ENCODE measurements around the gene SLC19A1.
"Not testable (repeated sequence)": the region's sequence is repeated elsewhere in the genome, so short reads cannot be mapped to it uniquely, and the experiment has no call there.

Gene SLC19A1

GRCh38 chr21:45504516-45505415, 37.5 kb downstream of the SLC19A1 start:
- Histone ChIP-seq H3K27me3 (replicated peaks; ENCODE audit: control insufficient read depth, insufficient read depth, low read length, poor library complexity, severe bottlenecking) (no peaks in the 10 kb centered on the region), H3K27ac (ENCODE audit: insufficient read depth, low read length, poor library complexity, severe bottlenecking) (no peak overlapping the region), H3K4me3 (ENCODE audit: insufficient read depth, low read depth, low read length, poor library complexity, severe bottlenecking) (no peak overlapping the region), H3K4me1 (ENCODE audit: control insufficient read depth, insufficient read depth, low read length, poor library complexity, severe bottlenecking) (no peaks in the 10 kb centered on the region), H3K36me3 (ENCODE audit: control insufficient read depth, insufficient read depth, low read length) (no peaks in the 10 kb centered on the region), H3K9me3 (ENCODE audit: control insufficient read depth, low read length) (no peaks in the 10 kb centered on the region)
- DNase-seq, result no peak

- H3K27ac ChIP-seq (ENCODE audit: insufficient read depth, low read length, poor library complexity, severe bottlenecking), result no peak overlapping the region
- H3K27me3 ChIP-seq (replicated peaks; ENCODE audit: control insufficient read depth, insufficient read depth, low read length, poor library complexity, severe bottlenecking), result no peaks in the 10 kb centered on the region
- no peak overlapping the region for H3K4me3 ChIP-seq (ENCODE audit: insufficient read depth, low read depth, low read length, poor library complexity, severe bottlenecking)
- H3K9me3 ChIP-seq (ENCODE audit: control insufficient read depth, low read length), result no peaks in the 10 kb centered on the region
- no peaks in the 10 kb centered on the region for H3K36me3 ChIP-seq (ENCODE audit: control insufficient read depth, insufficient read depth, low read length)
- H3K4me1 ChIP-seq (ENCODE audit: control insufficient read depth, insufficient read depth, low read length, poor library complexity, severe bottlenecking), result no peaks in the 10 kb centered on the region
- no peak for DNase-seq
These were observed 38.2 kb downstream of the SLC19A1 start for GRCh38 chr21:45504021-45504515.

GRCh38 chr21:45503226-45503625, 39.0 kb downstream of the SLC19A1 start:
- H3K27ac ChIP-seq (ENCODE audit: insufficient read depth, low read length, poor library complexity, severe bottlenecking); H3K27me3 ChIP-seq (replicated peaks; ENCODE audit: control insufficient read depth, insufficient read depth, low read length, poor library complexity, severe bottlenecking); H3K4me3 ChIP-seq (ENCODE audit: insufficient read depth, low read depth, low read length, poor library complexity, severe bottlenecking); H3K4me1 ChIP-seq (ENCODE audit: control insufficient read depth, insufficient read depth, low read length, poor library complexity, severe bottlenecking); DNase-seq; H3K36me3 ChIP-seq (ENCODE audit: control insufficient read depth, insufficient read depth, low read length); H3K9me3 ChIP-seq (ENCODE audit: control insufficient read depth, low read length): not testable (repeated sequence)

GRCh38 chr21:45502600-45502999, 39.6 kb downstream of the SLC19A1 start:
- no peak for DNase-seq
- no peak overlapping the region for H3K27ac ChIP-seq (ENCODE audit: insufficient read depth, low read length, poor library complexity, severe bottlenecking)
- H3K27me3 ChIP-seq (replicated peaks; ENCODE audit: control insufficient read depth, insufficient read depth, low read length, poor library complexity, severe bottlenecking), result no peaks in the 10 kb centered on the region
- H3K4me1 ChIP-seq (ENCODE audit: control insufficient read depth, insufficient read depth, low read length, poor library complexity, severe bottlenecking), result no peaks in the 10 kb centered on the region
- no peak overlapping the region for H3K4me3 ChIP-seq (ENCODE audit: insufficient read depth, low read depth, low read length, poor library complexity, severe bottlenecking)
- H3K9me3 ChIP-seq (ENCODE audit: control insufficient read depth, low read length), result no peaks in the 10 kb centered on the region
- no peaks in the 10 kb centered on the region for H3K36me3 ChIP-seq (ENCODE audit: control insufficient read depth, insufficient read depth, low read length)

GRCh38 chr21:45502006-45502345, 40.3 kb downstream of the SLC19A1 start:
- no peaks in the 10 kb centered on the region for H3K4me1 ChIP-seq (ENCODE audit: control insufficient read depth, insufficient read depth, low read length, poor library complexity, severe bottlenecking)
- DNase-seq, result no peak
- no peak overlapping the region for H3K4me3 ChIP-seq (ENCODE audit: insufficient read depth, low read depth, low read length, poor library complexity, severe bottlenecking)
- no peaks in the 10 kb centered on the region for H3K27me3 ChIP-seq (replicated peaks; ENCODE audit: control insufficient read depth, insufficient read depth, low read length, poor library complexity, severe bottlenecking)
- no peaks in the 10 kb centered on the region for H3K36me3 ChIP-seq (ENCODE audit: control insufficient read depth, insufficient read depth, low read length)
- H3K27ac ChIP-seq (ENCODE audit: insufficient read depth, low read length, poor library complexity, severe bottlenecking), result no peak overlapping the region
- no peaks in the 10 kb centered on the region for H3K9me3 ChIP-seq (ENCODE audit: control insufficient read depth, low read length)

GRCh38 chr21:45501081-45502005, 40.9 kb downstream of the SLC19A1 start:
- not testable (repeated sequence) for H3K27ac ChIP-seq (ENCODE audit: insufficient read depth, low read length, poor library complexity, severe bottlenecking)

GRCh38 chr21:45499970-45500577, 42.2 kb downstream of the SLC19A1 start:
- H3K4me1 ChIP-seq (ENCODE audit: control insufficient read depth, insufficient read depth, low read length, poor library complexity, severe bottlenecking), result no peaks in the 10 kb centered on the region
- H3K4me3 ChIP-seq (ENCODE audit: insufficient read depth, low read depth, low read length, poor library complexity, severe bottlenecking), result no peak overlapping the region
- no peaks in the 10 kb centered on the region for H3K36me3 ChIP-seq (ENCODE audit: control insufficient read depth, insufficient read depth, low read length)
- no peaks in the 10 kb centered on the region for H3K27me3 ChIP-seq (replicated peaks; ENCODE audit: control insufficient read depth, insufficient read depth, low read length, poor library complexity, severe bottlenecking)
- H3K27ac ChIP-seq (ENCODE audit: insufficient read depth, low read length, poor library complexity, severe bottlenecking), result no peak overlapping the region
- H3K9me3 ChIP-seq (ENCODE audit: control insufficient read depth, low read length), result no peaks in the 10 kb centered on the region
- DNase-seq, result no peak

More at GRCh38 chr21:45501081-45502005, 40.9 kb downstream of the SLC19A1 start:
- not testable (repeated sequence) for H3K9me3 ChIP-seq (ENCODE audit: control insufficient read depth, low read length); H3K4me1 ChIP-seq (ENCODE audit: control insufficient read depth, insufficient read depth, low read length, poor library complexity, severe bottlenecking); H3K4me3 ChIP-seq (ENCODE audit: insufficient read depth, low read depth, low read length, poor library complexity, severe bottlenecking); H3K36me3 ChIP-seq (ENCODE audit: control insufficient read depth, insufficient read depth, low read length); DNase-seq; H3K27me3 ChIP-seq (replicated peaks; ENCODE audit: control insufficient read depth, insufficient read depth, low read length, poor library complexity, severe bottlenecking)

GRCh38 chr21:45499201-45499750, 43.0 kb downstream of the SLC19A1 start:
- no peak for DNase-seq
- no peaks in the 10 kb centered on the region for H3K9me3 ChIP-seq (ENCODE audit: control insufficient read depth, low read length)
- no peaks in the 10 kb centered on the region for H3K36me3 ChIP-seq (ENCODE audit: control insufficient read depth, insufficient read depth, low read length)
- H3K27me3 ChIP-seq (replicated peaks; ENCODE audit: control insufficient read depth, insufficient read depth, low read length, poor library complexity, severe bottlenecking), result no peaks in the 10 kb centered on the region
- no peak overlapping the region for H3K27ac ChIP-seq (ENCODE audit: insufficient read depth, low read length, poor library complexity, severe bottlenecking)
- no peaks in the 10 kb centered on the region for H3K4me1 ChIP-seq (ENCODE audit: control insufficient read depth, insufficient read depth, low read length, poor library complexity, severe bottlenecking)
- no peak overlapping the region for H3K4me3 ChIP-seq (ENCODE audit: insufficient read depth, low read depth, low read length, poor library complexity, severe bottlenecking)

GRCh38 chr21:45498646-45499000, 43.6 kb downstream of the SLC19A1 start:
- no peaks in the 10 kb centered on the region for H3K9me3 ChIP-seq (ENCODE audit: control insufficient read depth, low read length)
- no peak overlapping the region for H3K4me3 ChIP-seq (ENCODE audit: insufficient read depth, low read depth, low read length, poor library complexity, severe bottlenecking)
- H3K4me1 ChIP-seq (ENCODE audit: control insufficient read depth, insufficient read depth, low read length, poor library complexity, severe bottlenecking), result no peaks in the 10 kb centered on the region
- no peaks in the 10 kb centered on the region for H3K36me3 ChIP-seq (ENCODE audit: control insufficient read depth, insufficient read depth, low read length)
- no peaks in the 10 kb centered on the region for H3K27me3 ChIP-seq (replicated peaks; ENCODE audit: control insufficient read depth, insufficient read depth, low read length, poor library complexity, severe bottlenecking)
- no peak for DNase-seq
- no peak overlapping the region for H3K27ac ChIP-seq (ENCODE audit: insufficient read depth, low read length, poor library complexity, severe bottlenecking)

Measured in effector memory CD4-positive, alpha-beta T cell (primary cell).